Mesendoderm (in vitro differentiated cells): ENCODE measurements around the gene SLC35G3.

Source experiments
- DNase-seq: peaks from one replicate; pipeline ENCODE4 v3.0.0; 2013
- H2AK5ac ChIP-seq: 2 replicates; pipeline ENCODE4 v1.6.1; 2013; ENCODE audit warnings: low read length, inconsistent platforms
- H2BK120ac ChIP-seq: 2 replicates; pipeline ENCODE4 v1.6.1; 2013; ENCODE audit warnings: low read depth, mild to moderate bottlenecking, low read length, moderate library complexity, mixed read lengths
- H2BK15ac ChIP-seq: replicated peaks from 2 replicates; pipeline ENCODE4 v1.6.1; 2013; ENCODE audit warnings: low read depth, mild to moderate bottlenecking, moderate library complexity
- H2BK5ac ChIP-seq: 2 replicates; pipeline ENCODE4 v1.6.1; 2013; ENCODE audit warnings: low read length, inconsistent platforms
- H3K18ac ChIP-seq: 2 replicates; pipeline ENCODE4 v1.6.1; 2013; ENCODE audit warnings: mild to moderate bottlenecking, low read length, mixed read lengths
- H3K23ac ChIP-seq: one replicate; pipeline ENCODE4 v1.6.1; 2013; ENCODE audit warnings: low read length
- H3K27ac ChIP-seq: 2 replicates; pipeline ENCODE4 v1.5.1; 2013; ENCODE audit warnings: low read depth, mild to moderate bottlenecking, inconsistent platforms, low read length, moderate library complexity
- H3K27me3 ChIP-seq: 2 replicates; pipeline ENCODE4 v1.6.1; 2013; ENCODE audit warnings: low read length, control low read depth, mild to moderate bottlenecking, inconsistent platforms; ENCODE audit not compliant: insufficient read depth, poor library complexity
- H3K36me3 ChIP-seq: 2 replicates; pipeline ENCODE4 v1.6.1; 2013; ENCODE audit warnings: low read length, inconsistent platforms; ENCODE audit not compliant: control insufficient read depth, insufficient read depth
- H3K4ac ChIP-seq: one replicate; pipeline ENCODE4 v1.6.1; 2013; ENCODE audit warnings: low read depth, mild to moderate bottlenecking, low read length, moderate library complexity
- H3K4me1 ChIP-seq: 2 replicates; pipeline ENCODE4 v1.6.1; 2013; ENCODE audit warnings: low read depth, low read length, inconsistent platforms; ENCODE audit not compliant: control insufficient read depth
- H3K4me2 ChIP-seq: 2 replicates; pipeline ENCODE4 v1.6.1; 2013; ENCODE audit warnings: low read length
- H3K4me3 ChIP-seq: 2 replicates; pipeline ENCODE4 v1.5.1; 2013; ENCODE audit warnings: mild to moderate bottlenecking, low read length
- H3K56ac ChIP-seq: one replicate; pipeline ENCODE4 v1.6.1; 2013; ENCODE audit warnings: low read length
- H3K79me1 ChIP-seq: 2 replicates; pipeline ENCODE4 v1.6.1; 2013; ENCODE audit warnings: low read length, inconsistent platforms
- H3K79me2 ChIP-seq: 2 replicates; pipeline ENCODE4 v1.6.1; 2013; ENCODE audit warnings: mild to moderate bottlenecking, low read length; ENCODE audit not compliant: control insufficient read depth, insufficient read depth
- H3K9ac ChIP-seq: 2 replicates; pipeline ENCODE4 v1.6.1; 2013; ENCODE audit warnings: low read length, inconsistent platforms
- H4K5ac ChIP-seq: one replicate; pipeline ENCODE4 v1.6.1; 2013; ENCODE audit warnings: low read length
- H4K8ac ChIP-seq: one replicate; pipeline ENCODE4 v1.6.1; 2013; ENCODE audit warnings: low read depth, mild to moderate bottlenecking, control low read depth, low read length, moderate library complexity
- WGBS: extraction: QIAGEN DNeasy Blood & Tissue Kit; methylation state at CpG from one replicate; pipeline ENCODE4 v1.1.7; 2013; ENCODE audit warnings: low lambda C conversion rate, missing lambda C conversion rate; ENCODE audit not compliant: insufficient coverage; ENCODE audit errors: extremely low coverage; 5-methylcytosine and 5-hydroxymethylcytosine counted together

The SLC35G3 gene

GRCh38 chr17:35147375-35147905 is 46.8 kb downstream of the SLC35G3 start, which contains the start of gene UNC45B:
Gene UNC45B (plus strand): TSS chr17:35147817. CDS start chr17:35148264, 447 bp downstream.
- H3K27ac ChIP-seq = no peak within 1 kb of the TSS
- no peaks in the 10 kb centered on the region for H3K4me1 ChIP-seq
- H2BK15ac ChIP-seq = no peak within 1 kb of the TSS
- no peak within 1 kb of the TSS for H3K23ac ChIP-seq
- H2AK5ac ChIP-seq = no peak within 1 kb of the TSS
- H3K36me3 ChIP-seq = no peaks in the 10 kb centered on the region
- H4K8ac ChIP-seq = no peak within 1 kb of the TSS
- H4K5ac ChIP-seq = no peak within 1 kb of the TSS
- WGBS = no CpG with 5 or more reads among the region's 4 CpGs
- no peaks in the 10 kb centered on the region for H3K79me2 ChIP-seq
- no peak within 1 kb of the TSS for H3K4ac ChIP-seq
- no peak for DNase-seq
- no peak within 1 kb of the TSS for H2BK120ac ChIP-seq
- no peak within 1 kb of the TSS for H2BK5ac ChIP-seq
- H3K79me1 ChIP-seq = no peaks in the 10 kb centered on the region
- H3K18ac ChIP-seq = no peak within 1 kb of the TSS
- no peaks in the 10 kb centered on the region for H3K27me3 ChIP-seq
- H3K4me3 ChIP-seq = no peak within 1 kb of the TSS
- peak within 1 kb of the TSS; percentile 46 for H3K56ac ChIP-seq
- no peak within 1 kb of the TSS for H3K9ac ChIP-seq
- H3K4me2 ChIP-seq = no peak within 1 kb of the TSS

- Histone ChIP-seq H2AK5ac (no peak overlapping the region), H2BK120ac (no peak overlapping the region), H3K9ac (no peak overlapping the region), H3K27me3 (no peaks in the 10 kb centered on the region), H4K5ac (no peak overlapping the region), H3K4me2 (no peak overlapping the region), H3K4me3 (no peak overlapping the region), H3K18ac (no peak overlapping the region), H3K4me1 (no peaks in the 10 kb centered on the region), H2BK15ac (no peak overlapping the region), H2BK5ac (no peak overlapping the region), H3K4ac (no peak overlapping the region), H3K79me1 (peaks cover 2% of the 10 kb centered on the region), H3K79me2 (peaks cover 6% of the 10 kb centered on the region), H3K27ac (no peak overlapping the region), H4K8ac (no peak overlapping the region), H3K56ac (no peak overlapping the region), H3K23ac (no peak overlapping the region), H3K36me3 (no peaks in the 10 kb centered on the region)
- WGBS = no CpG with 5 or more reads among the region's 4 CpGs
- no peak for DNase-seq
Measured at GRCh38 chr17:35146214-35146833, 47.9 kb downstream of the SLC35G3 start.

- H4K5ac ChIP-seq = no peak overlapping the region
- H3K4me2 ChIP-seq = no peak overlapping the region
- H3K18ac ChIP-seq = no peak overlapping the region
- no peak overlapping the region for H3K27ac ChIP-seq
- no peak overlapping the region for H3K9ac ChIP-seq
- H3K4me3 ChIP-seq = no peak overlapping the region
- H2BK5ac ChIP-seq = no peak overlapping the region
- peaks cover 18% of the 10 kb centered on the region for H3K79me2 ChIP-seq
- no peak overlapping the region for H3K4ac ChIP-seq
- H2AK5ac ChIP-seq = no peak overlapping the region
- no peaks in the 10 kb centered on the region for H3K27me3 ChIP-seq
- H3K56ac ChIP-seq = no peak overlapping the region
- H3K23ac ChIP-seq = no peak overlapping the region
- H3K79me1 ChIP-seq = peaks cover 2% of the 10 kb centered on the region
- H3K4me1 ChIP-seq = no peaks in the 10 kb centered on the region
- no peak for DNase-seq
- no peak overlapping the region for H2BK15ac ChIP-seq
- no peak overlapping the region for H4K8ac ChIP-seq
- H3K36me3 ChIP-seq = no peaks in the 10 kb centered on the region
- WGBS = no CpG with 5 or more reads among the region's 4 CpGs
- no peak overlapping the region for H2BK120ac ChIP-seq
Measured at GRCh38 chr17:35144840-35145239, 49.4 kb downstream of the SLC35G3 start.
